ENCODE results near the gene DACT2. TPM values are rescaled to one million over a fixed set of nuclear protein-coding genes. Genes with fewer than 3 reads are reported as not detected.

DACT2 gene
- total RNA-seq, 1 experiment from 2014 or later: not detected

GRCh38 chr6:168315596-168315995, 4.0 kb downstream of the DACT2 start:
- H3K9me2 ChIP-seq (ENCODE audit: insufficient read depth): no peaks in the 10 kb centered on the region
- no peak overlapping the region for H3K9ac ChIP-seq (ENCODE audit: low read length)
- RAD21 ChIA-PET (ENCODE audit: low non-redundant PET in 1 of 2, low total read pairs in 2 of 2, uncharacterized antibody in 2 of 2, unreplicated experiment in 2 of 2): no interaction called here
- H2AFZ ChIP-seq (ENCODE audit: low read depth, low read length, poor library complexity, severe bottlenecking): no peak overlapping the region
- CTCF ChIA-PET: no interaction called here
- BruUV-seq (replicated peaks): no TSS peak
- H4K20me1 ChIP-seq (ENCODE audit: insufficient read depth): no peaks in the 10 kb centered on the region
- DNase-seq (ENCODE audit: low read depth, low spot score): no peak
- no peaks in the 10 kb centered on the region for H3K9me3 ChIP-seq (ENCODE audit: control insufficient read depth in 1 of 2, insufficient read depth in 1 of 2, low read depth in 1 of 2, low read length in 2 of 2)
- no peaks in the 10 kb centered on the region for H3K79me2 ChIP-seq (ENCODE audit: insufficient read depth, low read length)
- no peak overlapping the region for H3K27ac ChIP-seq (ENCODE audit: low read depth, low read length)
- H3K4me2 ChIP-seq (ENCODE audit: low read length): no peak overlapping the region
- no peaks in the 10 kb centered on the region for H3K27me3 ChIP-seq (ENCODE audit: insufficient read depth, low read length)
- no peaks in the 10 kb centered on the region for H3K36me3 ChIP-seq (ENCODE audit: control insufficient read depth in 1 of 2, insufficient read depth in 2 of 2, low read length in 2 of 2)
- intact Hi-C loops (cut with micrococcal nuclease): no loop called here
- no peaks in the 10 kb centered on the region for H3K4me1 ChIP-seq (ENCODE audit: control insufficient read depth in 1 of 2, insufficient read depth in 2 of 2, low read length in 2 of 2)
- TF ChIP-seq EZH2phosphoT487 (IDR thresholded peaks at IDR 0.05; ENCODE audit: borderline replicate concordance) (no peak), EZH2 (IDR thresholded peaks at IDR 0.05) (no peak), ZNF274 (IDR thresholded peaks at IDR 0.05; ENCODE audit: low read depth, low read length) (no peak), POLR2AphosphoS5 (IDR thresholded peaks at IDR 0.05; ENCODE audit: low read depth, low read length) (no peak), CBX3 (IDR thresholded peaks at IDR 0.05; ENCODE audit: low read depth) (no peak), ZBTB33 (IDR thresholded peaks at IDR 0.05; ENCODE audit: extremely low read depth, insufficient replicate concordance, low read length) (no peak), SRF (IDR thresholded peaks at IDR 0.05; ENCODE audit: low read depth) (no peak), JUND (IDR thresholded peaks at IDR 0.05) (no peak), ZFX (IDR thresholded peaks at IDR 0.05) (no peak), POLR2A (IDR thresholded peaks at IDR 0.05; ENCODE audit: borderline replicate concordance, extremely low read depth, insufficient read depth, insufficient read length) (no peak), SP1 (IDR thresholded peaks at IDR 0.05; ENCODE audit: low read depth) (no peak), RAD21 (IDR thresholded peaks at IDR 0.05; ENCODE audit: low read depth) (no peak), CEBPB (IDR thresholded peaks at IDR 0.05; ENCODE audit: low read depth) (no peak)
- TF ChIP-seq, protein P1, sequence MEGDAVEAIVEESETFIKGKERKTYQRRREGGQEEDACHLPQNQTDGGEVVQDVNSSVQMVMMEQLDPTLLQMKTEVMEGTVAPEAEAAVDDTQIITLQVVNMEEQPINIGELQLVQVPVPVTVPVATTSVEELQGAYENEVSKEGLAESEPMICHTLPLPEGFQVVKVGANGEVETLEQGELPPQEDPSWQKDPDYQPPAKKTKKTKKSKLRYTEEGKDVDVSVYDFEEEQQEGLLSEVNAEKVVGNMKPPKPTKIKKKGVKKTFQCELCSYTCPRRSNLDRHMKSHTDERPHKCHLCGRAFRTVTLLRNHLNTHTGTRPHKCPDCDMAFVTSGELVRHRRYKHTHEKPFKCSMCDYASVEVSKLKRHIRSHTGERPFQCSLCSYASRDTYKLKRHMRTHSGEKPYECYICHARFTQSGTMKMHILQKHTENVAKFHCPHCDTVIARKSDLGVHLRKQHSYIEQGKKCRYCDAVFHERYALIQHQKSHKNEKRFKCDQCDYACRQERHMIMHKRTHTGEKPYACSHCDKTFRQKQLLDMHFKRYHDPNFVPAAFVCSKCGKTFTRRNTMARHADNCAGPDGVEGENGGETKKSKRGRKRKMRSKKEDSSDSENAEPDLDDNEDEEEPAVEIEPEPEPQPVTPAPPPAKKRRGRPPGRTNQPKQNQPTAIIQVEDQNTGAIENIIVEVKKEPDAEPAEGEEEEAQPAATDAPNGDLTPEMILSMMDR (IDR thresholded peaks at IDR 0.05 in 2 of 3, conservative IDR thresholded peaks at IDR 0.05 in 1 of 3; ENCODE audit: borderline replicate concordance in 1 of 3, insufficient read depth in 1 of 3, low read depth in 2 of 3, low read length in 2 of 3): no peak
- TF ChIP-seq, protein P2, sequence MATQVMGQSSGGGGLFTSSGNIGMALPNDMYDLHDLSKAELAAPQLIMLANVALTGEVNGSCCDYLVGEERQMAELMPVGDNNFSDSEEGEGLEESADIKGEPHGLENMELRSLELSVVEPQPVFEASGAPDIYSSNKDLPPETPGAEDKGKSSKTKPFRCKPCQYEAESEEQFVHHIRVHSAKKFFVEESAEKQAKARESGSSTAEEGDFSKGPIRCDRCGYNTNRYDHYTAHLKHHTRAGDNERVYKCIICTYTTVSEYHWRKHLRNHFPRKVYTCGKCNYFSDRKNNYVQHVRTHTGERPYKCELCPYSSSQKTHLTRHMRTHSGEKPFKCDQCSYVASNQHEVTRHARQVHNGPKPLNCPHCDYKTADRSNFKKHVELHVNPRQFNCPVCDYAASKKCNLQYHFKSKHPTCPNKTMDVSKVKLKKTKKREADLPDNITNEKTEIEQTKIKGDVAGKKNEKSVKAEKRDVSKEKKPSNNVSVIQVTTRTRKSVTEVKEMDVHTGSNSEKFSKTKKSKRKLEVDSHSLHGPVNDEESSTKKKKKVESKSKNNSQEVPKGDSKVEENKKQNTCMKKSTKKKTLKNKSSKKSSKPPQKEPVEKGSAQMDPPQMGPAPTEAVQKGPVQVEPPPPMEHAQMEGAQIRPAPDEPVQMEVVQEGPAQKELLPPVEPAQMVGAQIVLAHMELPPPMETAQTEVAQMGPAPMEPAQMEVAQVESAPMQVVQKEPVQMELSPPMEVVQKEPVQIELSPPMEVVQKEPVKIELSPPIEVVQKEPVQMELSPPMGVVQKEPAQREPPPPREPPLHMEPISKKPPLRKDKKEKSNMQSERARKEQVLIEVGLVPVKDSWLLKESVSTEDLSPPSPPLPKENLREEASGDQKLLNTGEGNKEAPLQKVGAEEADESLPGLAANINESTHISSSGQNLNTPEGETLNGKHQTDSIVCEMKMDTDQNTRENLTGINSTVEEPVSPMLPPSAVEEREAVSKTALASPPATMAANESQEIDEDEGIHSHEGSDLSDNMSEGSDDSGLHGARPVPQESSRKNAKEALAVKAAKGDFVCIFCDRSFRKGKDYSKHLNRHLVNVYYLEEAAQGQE (IDR thresholded peaks at IDR 0.05; ENCODE audit: low read depth): no peak
- TF ChIP-seq, protein P3, sequence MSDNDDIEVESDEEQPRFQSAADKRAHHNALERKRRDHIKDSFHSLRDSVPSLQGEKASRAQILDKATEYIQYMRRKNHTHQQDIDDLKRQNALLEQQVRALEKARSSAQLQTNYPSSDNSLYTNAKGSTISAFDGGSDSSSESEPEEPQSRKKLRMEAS (IDR thresholded peaks at IDR 0.05): no peak
- ATAC-seq: no peak
- H3K4me3 ChIP-seq (replicated peaks in 1 of 2; ENCODE audit: low read depth in 1 of 2, low read length in 2 of 2): no peak overlapping the region
- POLR2A ChIA-PET: no interaction called here

Measured in HCT116 (cell line).